Measurements from ENCODE around the gene PCP4L1.

PCP4L1 gene

DNA sequence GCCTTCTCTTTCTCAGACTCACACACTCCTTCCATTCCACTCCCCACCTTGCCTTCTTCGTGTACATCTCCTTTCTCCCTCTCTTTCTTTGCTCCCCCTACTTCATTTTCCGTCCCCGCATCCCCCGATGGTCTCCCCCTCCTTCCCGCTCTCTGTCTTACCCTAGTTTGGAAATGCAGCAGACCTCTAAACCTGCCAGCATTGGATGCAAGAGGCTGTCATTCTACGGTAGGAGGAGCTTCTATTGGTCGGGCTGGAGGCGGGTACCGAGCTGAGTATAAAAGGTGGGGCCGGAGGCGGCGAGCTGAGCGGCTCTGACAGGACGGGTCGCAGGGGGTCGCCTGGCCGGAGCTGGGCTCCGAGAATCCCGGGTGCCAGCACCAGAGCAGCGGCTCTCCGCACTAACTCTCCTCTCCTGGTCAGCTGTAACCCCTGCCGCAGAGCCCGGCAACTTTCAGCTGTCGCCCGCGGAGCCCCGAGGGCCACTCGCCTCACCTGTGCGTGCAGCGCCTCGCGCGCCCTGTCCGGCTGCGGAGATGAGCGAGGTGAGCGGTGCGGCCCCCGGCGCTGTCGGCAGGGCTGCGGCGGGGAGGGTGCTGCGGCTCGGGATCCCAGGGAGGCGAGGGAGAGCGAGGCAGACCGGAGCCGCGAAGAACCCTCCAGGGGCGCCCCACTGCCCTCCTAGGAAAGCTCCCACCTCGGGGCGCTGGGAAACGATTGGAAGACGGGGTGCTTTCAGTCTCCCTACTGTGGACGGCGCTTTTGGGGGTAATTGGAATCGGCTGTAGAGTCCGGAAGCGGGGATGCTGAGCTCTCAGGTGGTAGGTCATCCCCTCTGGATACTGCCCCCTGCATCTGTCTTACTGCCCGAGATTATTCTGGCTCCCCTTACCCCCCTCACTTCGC lies at the start of gene PCP4L1:
PCP4L1 (plus strand) TSS at position 307 of the 906 bp plus-strand sequence; CDS start at position 537, 230 bp downstream.
- TF ChIP-seq, protein P1, sequence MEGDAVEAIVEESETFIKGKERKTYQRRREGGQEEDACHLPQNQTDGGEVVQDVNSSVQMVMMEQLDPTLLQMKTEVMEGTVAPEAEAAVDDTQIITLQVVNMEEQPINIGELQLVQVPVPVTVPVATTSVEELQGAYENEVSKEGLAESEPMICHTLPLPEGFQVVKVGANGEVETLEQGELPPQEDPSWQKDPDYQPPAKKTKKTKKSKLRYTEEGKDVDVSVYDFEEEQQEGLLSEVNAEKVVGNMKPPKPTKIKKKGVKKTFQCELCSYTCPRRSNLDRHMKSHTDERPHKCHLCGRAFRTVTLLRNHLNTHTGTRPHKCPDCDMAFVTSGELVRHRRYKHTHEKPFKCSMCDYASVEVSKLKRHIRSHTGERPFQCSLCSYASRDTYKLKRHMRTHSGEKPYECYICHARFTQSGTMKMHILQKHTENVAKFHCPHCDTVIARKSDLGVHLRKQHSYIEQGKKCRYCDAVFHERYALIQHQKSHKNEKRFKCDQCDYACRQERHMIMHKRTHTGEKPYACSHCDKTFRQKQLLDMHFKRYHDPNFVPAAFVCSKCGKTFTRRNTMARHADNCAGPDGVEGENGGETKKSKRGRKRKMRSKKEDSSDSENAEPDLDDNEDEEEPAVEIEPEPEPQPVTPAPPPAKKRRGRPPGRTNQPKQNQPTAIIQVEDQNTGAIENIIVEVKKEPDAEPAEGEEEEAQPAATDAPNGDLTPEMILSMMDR (IDR thresholded peaks at IDR 0.05) = no peak
- peak within 1 kb of the TSS; percentile 70 for H3K4me3 ChIP-seq
- DNase-seq (ENCODE audit: low spot score) = no peak
- H3K27ac ChIP-seq = no peak within 1 kb of the TSS

DNA sequence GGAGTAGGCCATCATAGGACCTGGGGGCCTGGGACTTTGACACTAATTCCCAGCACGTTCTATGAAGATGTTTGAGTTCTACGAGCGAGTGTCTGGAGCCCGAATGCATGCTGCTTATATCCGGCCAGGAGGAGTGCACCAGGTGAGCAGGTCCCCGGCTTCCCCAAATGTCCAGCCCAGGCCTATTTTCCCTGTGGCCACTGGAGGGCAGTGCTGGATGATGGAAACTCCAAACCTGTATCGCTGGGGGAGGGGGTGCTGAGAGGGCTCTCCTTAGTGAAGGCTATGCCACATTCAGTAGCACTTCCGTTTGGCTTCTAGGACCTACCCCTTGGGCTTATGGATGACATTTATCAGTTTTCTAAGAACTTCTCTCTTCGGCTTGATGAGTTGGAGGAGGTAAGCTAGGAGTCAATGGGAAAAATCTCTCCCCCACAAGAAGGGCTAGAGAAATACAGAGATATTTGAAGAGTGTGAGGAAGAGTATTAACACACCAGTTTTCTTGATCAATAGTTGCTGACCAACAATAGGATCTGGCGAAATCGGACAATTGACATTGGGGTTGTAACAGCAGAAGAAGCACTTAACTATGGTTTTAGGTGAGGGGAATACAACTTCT lies 48.6 kb upstream of the PCP4L1 start:
- no peak for DNase-seq (ENCODE audit: low spot score)
- Histone ChIP-seq H3K4me3 (no peak overlapping the region), H3K27ac (peak overlapping the region in 1 of 2 donors; percentile 46)
- TF ChIP-seq, protein P1 (IDR thresholded peaks at IDR 0.05) = peak; percentile 83

DNA sequence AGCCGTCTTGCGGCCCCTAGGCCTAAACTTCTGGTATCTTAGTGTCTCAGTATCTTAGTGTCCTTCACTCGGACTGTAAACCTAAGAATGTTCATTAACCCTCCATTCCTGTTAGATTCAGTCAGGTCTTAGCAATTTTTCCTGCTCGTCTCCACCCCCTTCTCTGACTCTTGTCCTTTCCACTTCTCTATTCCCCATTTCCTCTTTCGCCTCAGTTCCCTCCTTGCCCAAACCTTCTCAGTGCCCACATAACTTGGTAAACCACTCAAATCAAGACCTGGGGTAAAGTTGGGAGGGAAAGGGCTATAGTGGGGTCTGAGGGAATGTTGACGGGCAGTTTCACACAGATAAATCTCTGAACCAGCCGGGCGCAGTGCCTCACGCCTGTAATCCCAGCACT lies 44.2 kb upstream of the PCP4L1 start:
- TF ChIP-seq, protein P1 (IDR thresholded peaks at IDR 0.05) = no peak
- Histone ChIP-seq H3K27ac (peak overlapping the region in 1 of 2 donors; percentile 63), H3K4me3 (no peak overlapping the region)
- DNase-seq (ENCODE audit: low spot score) = no peak

DNA sequence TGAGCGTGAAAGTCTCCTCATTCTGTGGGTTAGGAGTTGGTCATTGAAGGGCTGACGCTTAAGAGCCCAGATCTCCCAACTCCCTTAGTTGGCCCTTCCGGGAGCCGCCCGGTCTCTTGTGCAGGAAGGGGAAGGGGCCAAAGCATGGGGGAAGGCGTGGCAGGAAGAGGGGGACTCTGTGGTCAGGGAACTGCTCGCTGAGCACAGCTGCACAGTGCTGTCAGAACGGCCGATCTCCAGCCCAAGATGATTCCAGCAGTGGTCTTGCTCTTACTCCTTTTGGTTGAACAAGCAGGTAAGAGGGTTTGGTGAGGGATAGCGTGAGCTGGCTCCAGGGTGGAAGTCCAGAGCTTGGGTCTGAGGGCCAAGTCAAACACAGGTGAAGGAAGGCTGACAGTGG lies 43.5 kb upstream of the PCP4L1 start, which contains the start of gene FCER1G:
FCER1G (plus strand) TSS at position 220 of the 400 bp plus-strand sequence; CDS start at position 247, 27 bp downstream.
- H3K27ac ChIP-seq = peak within 1 kb of the TSS; percentile 79 to 80
- TF ChIP-seq, protein P1 (IDR thresholded peaks at IDR 0.05) = no peak
- H3K4me3 ChIP-seq = peak within 1 kb of the TSS; percentile 55
- DNase-seq (ENCODE audit: low spot score) = no peak

DNA sequence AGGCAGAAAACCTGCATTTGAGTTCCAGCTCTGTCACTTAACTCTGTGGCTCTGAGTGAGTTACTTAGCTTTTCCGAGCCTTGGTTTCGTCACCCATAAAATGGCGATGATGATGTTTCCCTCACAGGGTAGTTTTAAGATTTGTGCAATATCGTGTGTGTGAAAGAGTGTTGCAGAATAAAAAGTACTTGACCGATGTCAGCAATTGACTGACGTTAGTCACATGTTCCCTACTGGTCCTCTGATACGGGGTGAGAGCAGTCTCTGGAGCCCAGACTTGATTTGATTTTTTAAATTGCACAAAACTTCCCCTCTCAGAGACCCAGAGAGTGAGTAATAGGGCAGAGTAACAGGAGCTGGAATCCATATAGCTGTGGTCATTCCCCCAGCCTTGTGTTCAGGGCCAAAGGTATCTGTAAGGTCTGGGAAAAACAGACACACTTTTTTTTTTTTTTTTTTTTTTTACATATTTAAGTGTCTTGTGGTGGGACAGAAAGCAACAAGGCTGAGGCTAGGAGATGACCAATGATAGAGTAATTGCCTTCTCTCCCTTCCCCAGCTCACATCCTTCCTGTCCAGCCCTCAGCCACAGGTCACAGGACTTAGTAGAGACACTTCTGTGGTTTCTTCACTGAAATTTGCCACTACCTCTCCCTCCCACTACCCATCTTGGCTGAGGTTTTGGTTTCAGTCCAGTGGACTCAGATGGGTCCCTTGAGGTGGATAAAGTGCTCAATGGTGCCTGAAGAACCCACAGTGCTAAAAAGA lies 41.4 kb upstream of the PCP4L1 start:
- Histone ChIP-seq H3K27ac (peak overlapping the region; percentile 80 to 94), H3K4me3 (peak overlapping the region; percentile 64)
- TF ChIP-seq, protein P1 (IDR thresholded peaks at IDR 0.05) = no peak
- DNase-seq (ENCODE audit: low spot score) = no peak

DNA sequence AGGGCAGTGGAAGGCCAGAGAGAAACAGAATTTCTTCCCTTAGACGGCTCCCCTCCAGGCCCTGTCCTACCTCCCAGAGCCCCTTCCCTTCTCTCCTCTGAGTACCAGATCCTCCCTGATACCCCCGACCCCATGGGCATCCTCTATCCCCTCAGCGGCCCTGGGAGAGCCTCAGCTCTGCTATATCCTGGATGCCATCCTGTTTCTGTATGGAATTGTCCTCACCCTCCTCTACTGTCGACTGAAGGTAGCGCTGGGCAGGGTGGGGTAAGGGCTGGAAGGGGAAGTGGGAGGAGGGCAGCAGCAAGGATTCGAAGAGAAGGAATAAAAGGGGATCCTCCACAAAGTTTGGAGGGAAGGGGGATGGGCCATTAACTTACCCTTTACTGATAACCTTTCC lies 40.7 kb upstream of the PCP4L1 start:
- H3K4me3 ChIP-seq = peak overlapping the region; percentile 47
- peak overlapping the region; percentile 80 to 94 for H3K27ac ChIP-seq
- TF ChIP-seq, protein P1 (IDR thresholded peaks at IDR 0.05) = no peak
- DNase-seq (ENCODE audit: low spot score) = no peak
